Liver (tissue), 3 donors: ENCODE data around the gene ZFYVE28.

ENCODE experiments used
- RAD21 ChIP-seq, 2 donors: IDR thresholded peaks; 2 replicates each; pipeline ENCODE4 v1.6.1; 2016; ENCODE audit warnings: antibody characterized with exemption in 2 of 2, mild to moderate bottlenecking in 2 of 2
- SP1 ChIP-seq: IDR thresholded peaks from 2 replicates; pipeline ENCODE4 v1.6.1; 2018; ENCODE audit warnings: antibody characterized with exemption, mild to moderate bottlenecking
- TF ChIP-seq, protein P1 (sequence below): fragments of 150-350 bp; IDR thresholded peaks from 2 replicates; pipeline ENCODE4 v1.5.1; 2017; ENCODE audit warnings: improper control_type of control experiment, low read depth, low read length; ENCODE audit not compliant: missing input control
- TF ChIP-seq, protein P2 (sequence below): IDR thresholded peaks from 2 replicates; pipeline ENCODE4 v1.6.1; 2016; ENCODE audit warnings: antibody characterized with exemption
- donor health status: healthy.
- donor health status: healthy.

DNA sequence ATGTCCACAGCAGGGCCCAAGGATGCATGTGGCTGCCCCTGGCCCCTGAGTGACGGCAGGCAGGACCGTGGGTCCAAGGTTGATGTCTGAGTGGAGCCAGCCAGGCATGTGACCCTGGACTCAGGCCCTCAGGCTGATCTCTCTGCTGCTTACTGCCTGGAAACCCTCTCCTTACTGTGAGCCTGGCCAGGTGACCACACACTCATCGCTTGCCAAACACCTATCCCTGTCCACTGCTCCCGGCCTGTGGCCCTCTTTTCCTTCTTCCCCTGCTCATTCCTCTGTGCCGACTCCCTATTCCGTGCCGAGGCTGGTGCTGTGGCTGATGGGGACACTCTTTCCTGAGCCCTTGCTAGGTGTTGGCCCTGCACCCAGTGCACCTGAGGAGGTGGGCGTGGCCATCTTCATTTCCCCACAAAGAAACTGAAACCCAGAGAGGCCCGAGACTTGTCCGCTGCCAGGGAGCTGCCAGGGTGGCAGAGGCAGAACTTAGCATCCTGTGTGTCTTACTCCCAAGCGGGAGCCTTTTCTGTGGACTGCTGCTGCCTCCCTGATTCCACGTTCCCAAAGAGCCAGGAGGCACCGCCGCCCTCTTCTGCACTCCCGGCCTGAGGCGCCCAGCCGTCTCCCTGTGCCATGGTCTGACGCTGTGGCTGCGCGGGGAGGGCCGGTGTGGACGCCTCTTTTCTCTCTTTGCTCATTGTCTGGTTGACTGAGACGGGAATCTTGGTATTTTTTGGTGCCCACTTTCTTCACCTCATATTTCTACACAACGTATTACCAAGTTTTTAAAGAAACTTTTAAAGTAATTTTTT lies 39.2 kb upstream of the ZFYVE28 start:
- TF ChIP-seq, protein P1, sequence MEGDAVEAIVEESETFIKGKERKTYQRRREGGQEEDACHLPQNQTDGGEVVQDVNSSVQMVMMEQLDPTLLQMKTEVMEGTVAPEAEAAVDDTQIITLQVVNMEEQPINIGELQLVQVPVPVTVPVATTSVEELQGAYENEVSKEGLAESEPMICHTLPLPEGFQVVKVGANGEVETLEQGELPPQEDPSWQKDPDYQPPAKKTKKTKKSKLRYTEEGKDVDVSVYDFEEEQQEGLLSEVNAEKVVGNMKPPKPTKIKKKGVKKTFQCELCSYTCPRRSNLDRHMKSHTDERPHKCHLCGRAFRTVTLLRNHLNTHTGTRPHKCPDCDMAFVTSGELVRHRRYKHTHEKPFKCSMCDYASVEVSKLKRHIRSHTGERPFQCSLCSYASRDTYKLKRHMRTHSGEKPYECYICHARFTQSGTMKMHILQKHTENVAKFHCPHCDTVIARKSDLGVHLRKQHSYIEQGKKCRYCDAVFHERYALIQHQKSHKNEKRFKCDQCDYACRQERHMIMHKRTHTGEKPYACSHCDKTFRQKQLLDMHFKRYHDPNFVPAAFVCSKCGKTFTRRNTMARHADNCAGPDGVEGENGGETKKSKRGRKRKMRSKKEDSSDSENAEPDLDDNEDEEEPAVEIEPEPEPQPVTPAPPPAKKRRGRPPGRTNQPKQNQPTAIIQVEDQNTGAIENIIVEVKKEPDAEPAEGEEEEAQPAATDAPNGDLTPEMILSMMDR, result no peak
- no peak for TF ChIP-seq SP1
- TF ChIP-seq, protein P2, sequence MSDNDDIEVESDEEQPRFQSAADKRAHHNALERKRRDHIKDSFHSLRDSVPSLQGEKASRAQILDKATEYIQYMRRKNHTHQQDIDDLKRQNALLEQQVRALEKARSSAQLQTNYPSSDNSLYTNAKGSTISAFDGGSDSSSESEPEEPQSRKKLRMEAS, result no peak
- TF ChIP-seq RAD21 (IDR thresholded peaks at IDR 0.05), result no peak
